Loucy (cell line): Measurements from ENCODE around the gene RAB27A.

Experiments
- H2AFZ ChIP-seq: fragments of 200-600 bp; sonication (generic); 2 replicates; pipeline ENCODE4 v1.6.0; 2016; ENCODE audit warnings: antibody characterized with exemption, mild to moderate bottlenecking, low read length, moderate library complexity
- H3F3A ChIP-seq: fragments of 200-600 bp; 2 replicates; pipeline ENCODE4 v1.6.0; 2016; ENCODE audit warnings: antibody characterized with exemption, low read depth, mild to moderate bottlenecking
- H3K27me3 ChIP-seq: fragments of 200-600 bp; sonication (generic); 2 replicates; pipeline ENCODE4 v1.6.1; 2014; ENCODE audit warnings: low read length, mild to moderate bottlenecking; ENCODE audit not compliant: insufficient read depth, poor library complexity, severe bottlenecking
- H3K36me3 ChIP-seq: fragments of 200-600 bp; sonication (generic); 2 replicates; pipeline ENCODE4 v1.6.1; 2016; ENCODE audit warnings: low read length; ENCODE audit not compliant: insufficient read depth
- H3K4me1 ChIP-seq: fragments of 200-600 bp; sonication (generic); 2 replicates; pipeline ENCODE4 v1.5.1; 2014; ENCODE audit warnings: low read length, mild to moderate bottlenecking; ENCODE audit not compliant: insufficient read depth, poor library complexity, severe bottlenecking
- H3K4me2 ChIP-seq: fragments of 200-600 bp; sonication (generic); 2 replicates; pipeline ENCODE4 v1.6.0; 2014; ENCODE audit warnings: antibody characterized with exemption, low read length, low read depth, mild to moderate bottlenecking; ENCODE audit not compliant: poor library complexity, severe bottlenecking
- H3K4me3 ChIP-seq: fragments of 200-600 bp; sonication (generic); 2 replicates; pipeline ENCODE4 v1.5.1; 2014; ENCODE audit warnings: low read length, mild to moderate bottlenecking, mixed read lengths; ENCODE audit not compliant: poor library complexity, severe bottlenecking
- H3K79me2 ChIP-seq: fragments of 200-600 bp; sonication (generic); 2 replicates; pipeline ENCODE4 v1.6.1; 2014; ENCODE audit warnings: low read length; ENCODE audit not compliant: insufficient read depth
- H3K9ac ChIP-seq: fragments of 200-600 bp; sonication (generic); 2 replicates; pipeline ENCODE4 v1.6.0; 2014; ENCODE audit warnings: mild to moderate bottlenecking, low read depth, low read length, moderate library complexity; ENCODE audit not compliant: poor library complexity, severe bottlenecking
- H3K9me2 ChIP-seq: fragments of 200-600 bp; sonication (generic); replicated peaks from 2 replicates; pipeline ENCODE4 v1.6.1; 2016; ENCODE audit warnings: low read depth, low read length, mixed read lengths
- H3K9me3 ChIP-seq: fragments of 200-600 bp; sonication (generic); 2 replicates; pipeline ENCODE4 v1.6.1; 2014; ENCODE audit warnings: mild to moderate bottlenecking, antibody characterized with exemption, low read length, low read depth; ENCODE audit not compliant: insufficient read depth
- H4K20me1 ChIP-seq: fragments of 200-600 bp; sonication (generic); 2 replicates; pipeline ENCODE4 v1.6.0; 2014; ENCODE audit warnings: antibody characterized with exemption, low read length, mild to moderate bottlenecking; ENCODE audit not compliant: insufficient read depth, poor library complexity, severe bottlenecking
- CTCF ChIP-seq: fragments of 200-600 bp; sonication (generic); conservative IDR thresholded peaks from 2 replicates; pipeline ENCODE4 v1.5.1; 2014; ENCODE audit warnings: mild to moderate bottlenecking, antibody characterized with exemption, low read length
- EZH2phosphoT487 ChIP-seq: fragments of 200-600 bp; IDR thresholded peaks from 2 replicates; pipeline ENCODE4 v1.6.1; 2018; ENCODE audit warnings: antibody characterized with exemption, mild to moderate bottlenecking, moderate library complexity, borderline replicate concordance

Gene RAB27A

GRCh38 chr15:55334371-55334770, 44.8 kb upstream of the RAB27A start:
- TF ChIP-seq CTCF (no peak), EZH2phosphoT487 (no peak)
- Histone ChIP-seq H3K9me2 (no peaks in the 10 kb centered on the region), H3K4me1 (no peaks in the 10 kb centered on the region), H3F3A (no peaks in the 10 kb centered on the region), H3K4me2 (no peak overlapping the region), H3K79me2 (no peaks in the 10 kb centered on the region), H3K36me3 (peaks cover 34% of the 10 kb centered on the region), H3K27me3 (no peaks in the 10 kb centered on the region), H4K20me1 (no peaks in the 10 kb centered on the region), H3K9me3 (no peaks in the 10 kb centered on the region), H3K9ac (no peak overlapping the region), H3K4me3 (no peak overlapping the region), H2AFZ (no peak overlapping the region)

GRCh38 chr15:55327387-55327786, 37.8 kb upstream of the RAB27A start:
- Histone ChIP-seq H3K9ac (no peak overlapping the region), H4K20me1 (no peaks in the 10 kb centered on the region), H3K36me3 (peaks cover 10% of the 10 kb centered on the region; the same call in 1 of the 2 replicates), H3K4me3 (no peak overlapping the region), H3K9me2 (no peaks in the 10 kb centered on the region), H2AFZ (no peak overlapping the region), H3K4me2 (no peak overlapping the region), H3K9me3 (no peaks in the 10 kb centered on the region), H3K27me3 (no peaks in the 10 kb centered on the region), H3K79me2 (peaks cover 14% of the 10 kb centered on the region), H3F3A (no peaks in the 10 kb centered on the region), H3K4me1 (peaks cover 6% of the 10 kb centered on the region)
- no peak for TF ChIP-seq EZH2phosphoT487
- TF ChIP-seq CTCF, result no peak

GRCh38 chr15:55322467-55322866, 32.9 kb upstream of the RAB27A start:
- Histone ChIP-seq H3K4me1 (peaks cover 39% of the 10 kb centered on the region), H3K27me3 (no peaks in the 10 kb centered on the region), H3K79me2 (peaks cover 57% of the 10 kb centered on the region), H3K9me2 (no peaks in the 10 kb centered on the region), H2AFZ (no peak overlapping the region), H3K4me2 (peak overlapping the region; percentile 59), H3K9ac (no peak overlapping the region), H3K4me3 (peak overlapping the region; percentile 15), H3K9me3 (no peaks in the 10 kb centered on the region), H3F3A (no peaks in the 10 kb centered on the region), H3K36me3 (no peaks in the 10 kb centered on the region), H4K20me1 (no peaks in the 10 kb centered on the region)
- TF ChIP-seq CTCF (no peak), EZH2phosphoT487 (no peak)
